Psoas muscle (tissue), 8 donors: ENCODE data around the gene MYORG. TPM values are rescaled to one million over a fixed set of nuclear protein-coding genes. Genes with fewer than 3 reads are reported as not detected.

Experiments
- ATAC-seq, 4 donors: fragments of 200-7000 bp; cut with Tn5 transposase; one replicate each; pipeline ENCODE4 v1.9.1; 2020; ENCODE audit warnings: moderate library complexity in 3 of 4, mild to moderate bottlenecking in 2 of 4
- DNase-seq, 2 donors: peaks; one replicate each; pipeline ENCODE4 v3.0.0-alpha.2; 2020
- H3K27ac ChIP-seq: fragments of 200-600 bp; one replicate; pipeline ENCODE4 v1.8.0; 2022
- H3K27me3 ChIP-seq, 3 donors: fragments of 200-600 bp in 1 of 3; one replicate each; pipeline versions ENCODE4 v1.6.1 to v1.8.0; 2013 to 2022; ENCODE audit warnings: low read length in 2 of 3, mild to moderate bottlenecking in 2 of 3, moderate library complexity in 1 of 3; ENCODE audit not compliant: insufficient read depth in 3 of 3
- H3K36me3 ChIP-seq, 2 donors: fragments of 200-600 bp in 1 of 2; one replicate each; pipeline versions ENCODE4 v1.6.1 to v1.8.0; 2013 to 2022; ENCODE audit warnings: low read depth in 1 of 2, mild to moderate bottlenecking in 1 of 2, moderate library complexity in 1 of 2; ENCODE audit not compliant: insufficient read depth in 1 of 2
- H3K4me1 ChIP-seq: fragments of 200-600 bp; one replicate; pipeline ENCODE4 v1.8.0; 2022
- H3K4me3 ChIP-seq: fragments of 200-600 bp; one replicate; pipeline ENCODE4 v1.8.0; 2022; ENCODE audit warnings: mild to moderate bottlenecking
- H3K9me3 ChIP-seq: fragments of 200-600 bp; one replicate; pipeline ENCODE4 v1.8.0; 2022
- CTCF ChIP-seq: fragments of 200-600 bp; IDR thresholded peaks from one replicate; pipeline ENCODE4 v1.8.0; 2022; ENCODE audit warnings: antibody characterized with exemption
- WGBS, 3 donors: extraction: QIAGEN DNeasy Blood & Tissue Kit; methylation state at CpG; one replicate each; pipeline versions ENCODE4 v1.1.6 to v1.1.7; 2013; 5-methylcytosine and 5-hydroxymethylcytosine counted together
- intact Hi-C, 2 donors: fragments of 100-400 bp; cut with DNase I; formaldehyde crosslinking; loops; one replicate each; pipeline versions ENCODE4 v1.11.0 to v1.14.2; 2022
- polyA plus RNA-seq, 3 donors: library from polyadenylated mRNA; stranded (reverse); fragments of 200-250 nt; gene quantifications; one replicate each; pipeline ENCODE4 v1.2.3, GENCODE V29; 2013
- total RNA-seq, 4 donors: library from RNA; stranded (reverse); fragmentation: NEBNext Ultra II Directional in 2 of 4; extraction: Animal tissue kit (Norgen Biotek cat#: 25700) in 2 of 4; gene quantifications; one replicate each; pipeline versions ENCODE4 v1.2.1 to v1.2.4, GENCODE V29; 2021 to 2023
- donor health status: healthy with polysubstance abuse.
- donor health status: DM: no; HTN: no; CAD: no; lungs with moderate emphysema.
- donor health status: Bipolar disorder and iron deficiency.
- donor health status: healthy.
- donor health status: DM: yes; HTN: yes; CAD: no.
- donor health status: DM: no; HTN: no; CAD: no.
- donor health status: DM: no; HTN: no; CAD: no.
- donor health status: DM: yes; HTN: yes; CAD: no.

The MYORG gene
- total and polyA plus RNA-seq, 7 donors, result 6.3 to 50.7 (median 28.9) TPM

- ATAC-seq (no peak), DNase-seq (no peak)
- H3K27ac ChIP-seq, result no peak overlapping the region
- no peak for TF ChIP-seq CTCF
- intact Hi-C loops, result no loop called here
- 63 to 73% (median 73%) methylated on average over 7 of the region's 7 CpGs for WGBS, 3 donors
- no peaks in the 10 kb centered on the region for H3K36me3 ChIP-seq
- peaks cover 10% of the 10 kb centered on the region for H3K4me1 ChIP-seq
- H3K4me3 ChIP-seq, result no peak overlapping the region
- no peaks in the 10 kb centered on the region for H3K9me3 ChIP-seq
- H3K27me3 ChIP-seq, result no peaks in the 10 kb centered on the region
Observed at GRCh38 chr9:34384368-34385165, 7.9 kb upstream of the MYORG start.

GRCh38 chr9:34383904-34384303, 7.2 kb upstream of the MYORG start:
- 72 to 80% (median 78%) methylated on average over 4 of the region's 4 CpGs for WGBS, 3 donors
- intact Hi-C loops, result no loop called here
- no peak for TF ChIP-seq CTCF

DNA sequence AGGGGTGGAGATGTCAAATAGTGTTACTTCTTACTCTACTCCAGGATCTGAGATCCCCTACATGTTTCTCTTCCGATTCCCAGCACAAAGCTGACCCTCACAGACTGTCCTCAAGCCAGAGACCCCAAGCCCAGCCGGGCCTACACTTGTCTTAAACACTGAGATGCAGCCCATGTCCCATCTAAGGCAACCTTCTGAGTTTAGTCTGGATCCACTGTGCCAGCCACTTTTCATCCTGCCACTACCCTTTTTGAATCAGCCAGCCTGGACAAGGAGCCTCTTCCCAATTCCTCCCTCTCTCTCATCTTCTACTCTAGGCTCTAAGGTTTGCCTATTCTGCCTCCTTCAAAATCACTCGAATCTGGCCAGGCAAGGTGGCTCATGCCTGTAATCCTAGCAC, 6.2 kb upstream of the MYORG start:
- 87 to 91% (median 88%) methylated on average over 3 of the region's 3 CpGs for WGBS, 3 donors
- Histone ChIP-seq H3K4me3 (no peak overlapping the region), H3K4me1 (peaks cover 10% of the 10 kb centered on the region), H3K27ac (no peak overlapping the region), H3K9me3 (no peaks in the 10 kb centered on the region), H3K36me3 (no peaks in the 10 kb centered on the region), H3K27me3 (no peaks in the 10 kb centered on the region)
- intact Hi-C loops, result no loop called here
- ATAC-seq (no peak), DNase-seq (no peak)
- no peak for TF ChIP-seq CTCF

More at GRCh38 chr9:34383904-34384303, 7.2 kb upstream of the MYORG start:
- H3K4me1 ChIP-seq, result peaks cover 10% of the 10 kb centered on the region
- no peak for DNase-seq
- H3K27me3 ChIP-seq, result no peaks in the 10 kb centered on the region
- no peaks in the 10 kb centered on the region for H3K9me3 ChIP-seq
- H3K27ac ChIP-seq, result no peak overlapping the region
- H3K4me3 ChIP-seq, result no peak overlapping the region
- ATAC-seq, result no peak
- H3K36me3 ChIP-seq, result no peaks in the 10 kb centered on the region

- TF ChIP-seq CTCF, result no peak
- 73 to 94% (median 79%) methylated on average over 5 of the region's 5 CpGs for WGBS, 3 donors
- no peak overlapping the region for H3K27ac ChIP-seq
- ATAC-seq (no peak), DNase-seq (no peak)
- no peak overlapping the region for H3K4me3 ChIP-seq
- H3K36me3 ChIP-seq, result no peaks in the 10 kb centered on the region
- intact Hi-C loops, result no loop called here
- H3K9me3 ChIP-seq, result no peaks in the 10 kb centered on the region
- no peaks in the 10 kb centered on the region for H3K27me3 ChIP-seq
- peaks cover 10% of the 10 kb centered on the region for H3K4me1 ChIP-seq
Observed at GRCh38 chr9:34382054-34382453, 5.4 kb upstream of the MYORG start.

DNA sequence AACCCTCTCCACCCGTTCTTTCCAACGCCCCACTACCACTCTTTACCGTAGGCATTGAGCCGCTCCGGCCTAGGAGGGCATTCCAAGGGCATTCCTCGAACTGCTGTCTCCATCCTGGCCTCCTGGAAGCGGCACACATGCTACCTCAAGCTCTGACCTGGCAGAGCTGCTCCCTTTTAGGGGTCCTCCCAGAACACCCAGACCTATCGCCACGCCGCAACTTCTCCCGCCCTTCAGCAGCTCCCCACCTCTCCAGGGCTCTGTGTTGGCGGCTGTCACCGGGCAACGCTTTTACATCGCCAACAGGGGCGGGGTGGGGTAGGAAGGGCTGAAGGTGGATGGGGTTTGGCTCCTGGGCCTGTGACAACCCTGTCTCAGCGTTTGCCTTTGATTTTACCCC, 4.6 kb upstream of the MYORG start:
- H3K36me3 ChIP-seq, result no peaks in the 10 kb centered on the region
- no peaks in the 10 kb centered on the region for H3K27me3 ChIP-seq
- H3K4me1 ChIP-seq, result peaks cover 10% of the 10 kb centered on the region
- H3K9me3 ChIP-seq, result no peaks in the 10 kb centered on the region
- 40 to 54% (median 43%) methylated on average over 17 of the region's 17 CpGs for WGBS, 3 donors
- H3K27ac ChIP-seq, result no peak overlapping the region
- no peak for TF ChIP-seq CTCF
- ATAC-seq (no peak), DNase-seq (peak in 1 of 2 donors; percentile 54)
- peak overlapping the region; percentile 78 for H3K4me3 ChIP-seq
- intact Hi-C loops, result no loop called here
